ENCODE measurements around the gene SLC7A7. TPM values are rescaled to one million over a fixed set of nuclear protein-coding genes. Genes with fewer than 3 reads are reported as not detected.

SLC7A7 gene
- total RNA-seq, 1 donor from 2014 or later, result 84.4 TPM

DNA sequence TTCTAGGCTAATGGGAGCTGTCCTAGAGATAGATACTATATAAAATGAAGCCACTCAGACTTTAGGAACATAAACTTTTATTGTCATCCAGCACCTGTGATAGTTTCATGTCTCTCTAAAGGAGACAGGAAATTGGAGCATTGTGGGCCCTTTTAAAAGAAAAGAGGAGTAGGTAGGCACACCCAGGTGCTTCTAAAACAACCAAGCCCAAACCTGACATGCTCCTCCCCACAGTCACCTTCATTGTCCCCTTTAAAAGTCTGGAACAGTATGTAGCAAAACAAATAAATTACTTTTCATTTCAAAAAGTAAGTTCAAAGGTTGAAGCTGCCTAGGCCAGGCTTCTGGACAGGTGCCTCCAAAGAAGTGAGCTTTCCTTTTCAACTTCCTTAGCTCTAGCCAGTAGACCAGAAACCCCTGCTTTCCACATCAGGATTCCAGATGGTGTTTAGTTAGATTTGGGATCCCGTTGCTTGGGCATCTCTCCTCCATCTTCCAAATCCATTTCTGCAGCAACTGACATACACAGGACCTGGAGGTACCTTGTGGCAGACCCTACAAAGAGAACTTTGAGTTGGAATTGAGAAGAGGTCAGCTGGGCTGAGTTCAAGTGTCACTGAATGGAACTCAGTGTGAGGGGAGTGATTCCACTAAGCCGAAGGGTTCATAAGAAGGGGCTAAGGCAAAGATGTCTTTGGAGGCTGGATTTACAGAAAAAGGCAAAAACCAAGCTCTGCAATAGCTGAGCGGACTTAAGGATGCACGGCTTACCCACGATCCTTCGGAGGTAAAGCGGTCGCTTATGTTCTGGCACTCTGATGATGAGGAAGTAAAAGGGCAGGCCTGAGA is 41.8 kb downstream of the SLC7A7 start:
- Histone ChIP-seq H3K4me3 (no peak overlapping the region), H3K27me3 (no peaks in the 10 kb centered on the region), H3K27ac (no peak overlapping the region), H3K36me3 (peaks cover 61% of the 10 kb centered on the region), H3K4me1 (peaks cover 6% of the 10 kb centered on the region), H3K9me3 (no peaks in the 10 kb centered on the region)
- intact Hi-C loops (cut with DNase I), result no loop called here
- TF ChIP-seq CTCF (IDR thresholded peaks at IDR 0.05), result no peak
- no peak for ATAC-seq
- DNase-seq, result no peak

- Histone ChIP-seq H3K27me3 (no peaks in the 10 kb centered on the region), H3K4me1 (peaks cover 7% of the 10 kb centered on the region), H3K4me3 (no peak overlapping the region), H3K36me3 (peaks cover 67% of the 10 kb centered on the region), H3K27ac (no peak overlapping the region), H3K9me3 (no peaks in the 10 kb centered on the region)
- ATAC-seq (no peak), DNase-seq (no peak)
- no peak for TF ChIP-seq CTCF (IDR thresholded peaks at IDR 0.05)
- intact Hi-C loops (cut with DNase I), result no loop called here
Measured at GRCh38 chr14:22772725-22773124, 42.5 kb downstream of the SLC7A7 start.

GRCh38 chr14:22770481-22771187 is 44.6 kb downstream of the SLC7A7 start:
- no peak for TF ChIP-seq CTCF (IDR thresholded peaks at IDR 0.05)
- H3K27me3 ChIP-seq, result no peaks in the 10 kb centered on the region
- DNase-seq (no peak), ATAC-seq (no peak)
- no peak overlapping the region for H3K4me3 ChIP-seq
- peaks cover 16% of the 10 kb centered on the region for H3K4me1 ChIP-seq
- H3K27ac ChIP-seq, result no peak overlapping the region
- H3K36me3 ChIP-seq, result peaks cover 67% of the 10 kb centered on the region
- H3K9me3 ChIP-seq, result no peaks in the 10 kb centered on the region
- intact Hi-C loops (cut with DNase I), result no loop called here

DNA sequence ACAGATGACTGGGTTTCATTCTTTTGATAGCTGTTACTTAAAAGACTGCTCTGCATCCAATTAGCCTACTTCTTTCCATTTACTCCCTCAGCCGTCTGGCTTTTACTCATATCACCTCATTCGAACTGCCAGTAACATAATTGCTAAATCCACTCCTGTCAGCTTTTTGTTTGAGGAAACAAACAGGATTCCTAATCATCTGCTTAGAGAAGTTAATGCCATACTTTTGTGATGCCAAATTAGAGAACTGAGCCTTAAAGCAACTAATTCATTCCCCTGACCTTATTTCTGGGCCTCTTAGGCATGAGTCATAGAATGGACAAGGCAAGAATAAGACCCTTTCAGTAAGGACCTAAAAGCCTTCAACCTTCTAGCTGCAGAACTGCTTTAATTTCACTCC is 45.9 kb downstream of the SLC7A7 start:
- Histone ChIP-seq H3K27ac (no peak overlapping the region), H3K4me1 (peaks cover 20% of the 10 kb centered on the region), H3K4me3 (no peak overlapping the region), H3K27me3 (no peaks in the 10 kb centered on the region), H3K9me3 (no peaks in the 10 kb centered on the region), H3K36me3 (peaks cover 63% of the 10 kb centered on the region)
- intact Hi-C loops (cut with DNase I), result no loop called here
- TF ChIP-seq CTCF (IDR thresholded peaks at IDR 0.05), result no peak
- DNase-seq (no peak), ATAC-seq (no peak)

DNA sequence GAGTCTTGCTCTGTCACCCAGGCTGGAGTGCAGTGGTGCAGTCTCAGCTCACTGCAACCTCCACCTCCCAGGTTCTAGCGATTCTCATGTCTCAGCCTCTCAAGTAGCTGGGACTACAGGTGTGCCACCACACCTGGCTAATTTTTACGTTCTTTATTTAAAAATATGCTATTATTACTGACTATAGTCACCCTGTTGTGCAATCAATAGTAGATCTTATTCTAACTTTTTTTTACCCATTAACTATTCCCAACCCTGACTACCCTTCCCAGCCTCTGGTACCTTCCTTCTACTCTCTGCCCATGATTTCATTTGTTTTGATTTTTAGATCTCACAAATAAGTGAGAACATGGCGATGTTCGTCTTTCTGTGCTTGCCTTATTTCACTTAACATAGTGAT is 46.3 kb downstream of the SLC7A7 start:
- Histone ChIP-seq H3K4me3 (no peak overlapping the region), H3K9me3 (no peaks in the 10 kb centered on the region), H3K27ac (no peak overlapping the region), H3K36me3 (peaks cover 59% of the 10 kb centered on the region), H3K4me1 (peaks cover 20% of the 10 kb centered on the region), H3K27me3 (no peaks in the 10 kb centered on the region)
- intact Hi-C loops (cut with DNase I), result no loop called here
- TF ChIP-seq CTCF (IDR thresholded peaks at IDR 0.05), result no peak
- ATAC-seq, result no peak
- DNase-seq, result no peak
